OCI-LY7 (cell line): ENCODE data around the gene FBLN2. TPM values are rescaled to one million over a fixed set of nuclear protein-coding genes. Genes with fewer than 3 reads are reported as not detected.

ENCODE experiments used
- BruUV-seq: library from RNA; stranded (reverse); fragments of 400-500 nt; replicated peaks from 2 replicates; lab custom pipeline; 2021; lab: Mats Ljungman, UMichigan
- CTCF ChIA-PET: fragments of 300-600 bp; sonication (Branson Sonifier 250); formaldehyde crosslinking; loops from one replicate; lab custom pipeline; 2022; ENCODE audit warnings: antibody characterized with exemption; ENCODE audit not compliant: unreplicated experiment; lab: Charles Lee
- POLR2A ChIA-PET: fragments of 300-600 bp; sonication (Branson Sonifier 250); formaldehyde crosslinking; loops from one replicate; lab custom pipeline; 2022; ENCODE audit warnings: antibody characterized with exemption; lab: Charles Lee
- DNase-seq: peaks from one replicate; pipeline ENCODE4 v3.0.0-alpha.2; 2015; ENCODE audit warnings: low spot score
- H2AFZ ChIP-seq: fragments of 200-600 bp; sonication (generic), shearing (Covaris generic); 2 replicates; pipeline ENCODE4 v1.6.1; 2014; ENCODE audit warnings: mild to moderate bottlenecking, antibody characterized with exemption, low read length, moderate library complexity
- H3K27ac ChIP-seq: fragments of 200-600 bp; sonication (generic); 2 replicates; pipeline ENCODE4 v1.5.1; 2014; ENCODE audit warnings: mixed run types, low read depth, mild to moderate bottlenecking, moderate library complexity, low read length, inconsistent platforms; ENCODE audit not compliant: poor library complexity, severe bottlenecking
- H3K36me3 ChIP-seq: fragments of 200-600 bp; sonication (generic); 2 replicates; pipeline ENCODE4 v1.6.1; 2014; ENCODE audit warnings: mild to moderate bottlenecking, antibody characterized with exemption, low read length, moderate library complexity, mixed read lengths; ENCODE audit not compliant: insufficient read depth
- H3K4me1 ChIP-seq: fragments of 200-600 bp; sonication (generic); 2 replicates; pipeline ENCODE4 v1.5.1; 2014; ENCODE audit warnings: mild to moderate bottlenecking, low read length; ENCODE audit not compliant: insufficient read depth, poor library complexity, severe bottlenecking
- H3K4me2 ChIP-seq: fragments of 200-600 bp; sonication (generic); 2 replicates; pipeline ENCODE4 v1.6.1; 2014; ENCODE audit warnings: mild to moderate bottlenecking, low read length
- H3K4me3 ChIP-seq: fragments of 200-600 bp; sonication (generic); 2 replicates; pipeline ENCODE4 v1.5.1; 2014; ENCODE audit warnings: mild to moderate bottlenecking, low read depth, low read length; ENCODE audit not compliant: poor library complexity, severe bottlenecking
- H3K79me2 ChIP-seq: fragments of 200-600 bp; sonication (generic); 2 replicates; pipeline ENCODE4 v1.6.1; 2016; ENCODE audit warnings: low read depth, mild to moderate bottlenecking, low read length, moderate library complexity, mixed read lengths; ENCODE audit not compliant: insufficient read depth
- H3K9me2 ChIP-seq: fragments of 200-600 bp; sonication (generic); 2 replicates; pipeline ENCODE4 v1.6.1; 2016; ENCODE audit warnings: mild to moderate bottlenecking, low read length, mixed read lengths; ENCODE audit not compliant: insufficient read depth
- H3K9me3 ChIP-seq: fragments of 200-600 bp; sonication (generic); 2 replicates; pipeline ENCODE4 v1.6.1; 2014; ENCODE audit warnings: mild to moderate bottlenecking, mixed run types, low read length, mixed read lengths
- H4K20me1 ChIP-seq: fragments of 200-600 bp; sonication (generic); 2 replicates; pipeline ENCODE4 v1.6.1; 2014; ENCODE audit warnings: mild to moderate bottlenecking, antibody characterized with exemption, low read length, moderate library complexity, mixed read lengths; ENCODE audit not compliant: insufficient read depth
- CTCF ChIP-seq: fragments of 200-600 bp; sonication (generic); conservative IDR thresholded peaks from 2 replicates; pipeline ENCODE4 v1.5.1; 2014; ENCODE audit warnings: mild to moderate bottlenecking, antibody characterized with exemption, low read length, moderate library complexity, mixed read lengths
- EZH2phosphoT487 ChIP-seq: fragments of 200-600 bp; sonication (generic); IDR thresholded peaks from 2 replicates; pipeline ENCODE4 v1.6.1; 2018; ENCODE audit warnings: low read depth, borderline replicate concordance, mild to moderate bottlenecking, mixed run types, antibody characterized with exemption, low read length, moderate library complexity, mixed read lengths
- intact Hi-C: fragments of 100-400 bp; cut with micrococcal nuclease; formaldehyde crosslinking; loops from one replicate; pipeline ENCODE4 v1.10.0; 2022; ENCODE audit not compliant: unreplicated experiment
- total RNA-seq, 2 experiments: library from RNA; depleted of rRNA in 1 of 2; stranded (reverse); fragments of >200 nt in 1 of 2; shearing (Covaris generic) in 1 of 2; gene quantifications; 2 replicates each; pipeline ENCODE4 v1.2.3, GENCODE V29; 2014 to 2022

FBLN2 gene
- total RNA-seq, 2 experiments from 2014 or later = not detected

- no peaks in the 10 kb centered on the region for H3K4me1 ChIP-seq
- H3K79me2 ChIP-seq = no peaks in the 10 kb centered on the region
- H3K4me3 ChIP-seq = no peak overlapping the region
- CTCF ChIA-PET = no interaction called here
- no peak overlapping the region for H3K27ac ChIP-seq
- DNase-seq = no peak
- no peak overlapping the region for H2AFZ ChIP-seq
- H3K4me2 ChIP-seq = no peak overlapping the region
- H3K36me3 ChIP-seq = no peaks in the 10 kb centered on the region
- BruUV-seq = no TSS peak
- intact Hi-C loops = no loop called here
- TF ChIP-seq CTCF (no peak), EZH2phosphoT487 (no peak)
- no peaks in the 10 kb centered on the region for H3K9me2 ChIP-seq
- no peaks in the 10 kb centered on the region for H3K9me3 ChIP-seq
- no peaks in the 10 kb centered on the region for H4K20me1 ChIP-seq
- POLR2A ChIA-PET = interaction anchor here (0.9 kb wide), 1 partner anchor 7 kb away, joined by 4 read pairs; no protein-coding TSS in a partner anchor
These were observed 122.7 kb downstream of the FBLN2 start for GRCh38 chr3:13671482-13672233.

GRCh38 chr3:13673207-13673606, 124.3 kb downstream of the FBLN2 start:
- Histone ChIP-seq H2AFZ (no peak overlapping the region), H3K36me3 (no peaks in the 10 kb centered on the region), H3K9me3 (no peaks in the 10 kb centered on the region), H3K79me2 (no peaks in the 10 kb centered on the region), H3K4me3 (no peak overlapping the region), H4K20me1 (no peaks in the 10 kb centered on the region), H3K4me1 (no peaks in the 10 kb centered on the region), H3K27ac (no peak overlapping the region), H3K4me2 (no peak overlapping the region), H3K9me2 (no peaks in the 10 kb centered on the region)
- intact Hi-C loops = no loop called here
- POLR2A ChIA-PET = no interaction called here
- TF ChIP-seq EZH2phosphoT487 = no peak
- peak; percentile 59 for TF ChIP-seq CTCF
- no TSS peak for BruUV-seq
- no peak for DNase-seq
- CTCF ChIA-PET = no interaction called here

- Histone ChIP-seq H3K9me3 (no peaks in the 10 kb centered on the region), H3K27ac (no peak overlapping the region), H3K36me3 (no peaks in the 10 kb centered on the region), H3K4me2 (no peak overlapping the region), H3K4me3 (no peak overlapping the region), H3K4me1 (no peaks in the 10 kb centered on the region), H2AFZ (no peak overlapping the region), H3K9me2 (no peaks in the 10 kb centered on the region), H4K20me1 (no peaks in the 10 kb centered on the region), H3K79me2 (no peaks in the 10 kb centered on the region)
- ChIA-PET CTCF (no interaction called here), POLR2A (no interaction called here)
- intact Hi-C loops = no loop called here
- TF ChIP-seq CTCF (no peak), EZH2phosphoT487 (no peak)
- no peak for DNase-seq
- no TSS peak for BruUV-seq
These were observed 125.7 kb downstream of the FBLN2 start for GRCh38 chr3:13674538-13675185.
